Smooth muscle cell (in vitro differentiated cells): Measurements from ENCODE around the gene PLEKHA6. TPM values are rescaled to one million over a fixed set of nuclear protein-coding genes. Genes with fewer than 3 reads are reported as not detected.

Experiments used
- DNase-seq: peaks from one replicate; lab custom pipeline; 2025; ENCODE audit not compliant: unreplicated experiment; lab: John Stamatoyannopoulos, UW
- H2AFZ ChIP-seq: fragments of 200-600 bp; sonication (generic); 2 replicates; pipeline ENCODE4 v1.6.0; 2016; ENCODE audit warnings: antibody characterized with exemption, low read depth, mild to moderate bottlenecking
- H3F3A ChIP-seq: fragments of 200-600 bp; sonication (generic); 2 replicates; pipeline ENCODE4 v1.6.0; 2017; ENCODE audit warnings: antibody characterized with exemption, low read depth
- H3K27ac ChIP-seq: fragments of 200-600 bp; sonication (generic); 2 replicates; pipeline ENCODE4 v1.5.1; 2016; ENCODE audit warnings: low read depth, mild to moderate bottlenecking
- H3K27me3 ChIP-seq: fragments of 200-600 bp; sonication (generic); 2 replicates; pipeline ENCODE4 v1.6.1; 2016; ENCODE audit warnings: low read depth, mild to moderate bottlenecking
- H3K36me3 ChIP-seq: fragments of 200-600 bp; sonication (generic); 2 replicates; pipeline ENCODE4 v1.5.1; 2016; ENCODE audit warnings: low read depth
- H3K4me1 ChIP-seq: fragments of 200-600 bp; sonication (generic); 2 replicates; pipeline ENCODE4 v1.5.1; 2016; ENCODE audit warnings: low read depth
- H3K4me2 ChIP-seq: fragments of 200-600 bp; sonication (generic); 2 replicates; pipeline ENCODE4 v1.6.0; 2016; ENCODE audit warnings: mild to moderate bottlenecking
- H3K4me3 ChIP-seq: fragments of 200-600 bp; sonication (generic); 2 replicates; pipeline ENCODE4 v1.5.1; 2016; ENCODE audit warnings: mild to moderate bottlenecking
- H3K79me2 ChIP-seq: fragments of 200-600 bp; sonication (generic); 2 replicates; pipeline ENCODE4 v1.6.0; 2016; ENCODE audit warnings: low read depth, mild to moderate bottlenecking
- H3K9ac ChIP-seq: fragments of 200-600 bp; sonication (generic); 2 replicates; pipeline ENCODE4 v1.6.0; 2016; ENCODE audit warnings: low read depth
- H3K9me3 ChIP-seq: fragments of 200-600 bp; sonication (generic); replicated peaks from 2 replicates; pipeline ENCODE4 v1.5.1; 2016; ENCODE audit warnings: low read depth
- H4K20me1 ChIP-seq: fragments of 200-600 bp; sonication (generic); 2 replicates; pipeline ENCODE4 v1.6.0; 2016; ENCODE audit warnings: low read depth
- WGBS: methylation state at CpG from one replicate; pipeline ENCODE4 v1.1.7; 2016; ENCODE audit warnings: low lambda C conversion rate; 5-methylcytosine and 5-hydroxymethylcytosine counted together
- polyA plus RNA-seq: library from polyadenylated mRNA; unstranded; fragments of >200 nt; fragmentation: Nextera tagmentation; extraction: Ambion mirVana; gene quantifications from 2 replicates; pipeline ENCODE4 v1.2.1, GENCODE V29; 2016
- total RNA-seq: library from RNA; depleted of rRNA; stranded (reverse); fragments of >200 nt; gene quantifications from 2 replicates; pipeline ENCODE4 v1.2.3, GENCODE V29; 2014
- TF ChIP-seq, protein P1 (sequence below): fragments of 200-600 bp; sonication (generic); IDR thresholded peaks from 2 replicates; pipeline ENCODE4 v1.5.1; 2017; ENCODE audit warnings: borderline replicate concordance, mild to moderate bottlenecking, antibody characterized with exemption; ENCODE audit not compliant: insufficient read depth, poor library complexity, severe bottlenecking

Gene PLEKHA6
- total and polyA plus RNA-seq, 2 experiments from 2014 or later: 0.45 to 0.85 TPM

DNA sequence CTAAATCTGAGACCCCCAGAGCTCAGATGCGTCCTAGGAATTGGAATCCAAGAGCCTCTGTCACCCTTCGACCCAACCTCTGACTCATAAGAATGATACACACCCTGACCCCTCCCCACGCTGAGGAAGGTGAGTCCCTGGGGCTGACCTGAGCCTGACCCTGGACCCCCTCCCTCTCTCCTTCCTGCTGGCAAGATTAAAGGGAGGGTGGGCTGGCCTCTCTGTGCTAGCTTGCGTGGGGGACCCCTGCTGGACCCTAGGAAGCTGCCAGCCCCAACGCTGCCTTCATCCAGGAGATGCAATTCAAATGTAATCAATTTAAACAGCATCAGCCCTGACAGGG lies 627 bp downstream of the PLEKHA6 start:
- Histone ChIP-seq H3K4me2 (no peak overlapping the region), H3K4me3 (no peak overlapping the region), H2AFZ (no peak overlapping the region)

DNA sequence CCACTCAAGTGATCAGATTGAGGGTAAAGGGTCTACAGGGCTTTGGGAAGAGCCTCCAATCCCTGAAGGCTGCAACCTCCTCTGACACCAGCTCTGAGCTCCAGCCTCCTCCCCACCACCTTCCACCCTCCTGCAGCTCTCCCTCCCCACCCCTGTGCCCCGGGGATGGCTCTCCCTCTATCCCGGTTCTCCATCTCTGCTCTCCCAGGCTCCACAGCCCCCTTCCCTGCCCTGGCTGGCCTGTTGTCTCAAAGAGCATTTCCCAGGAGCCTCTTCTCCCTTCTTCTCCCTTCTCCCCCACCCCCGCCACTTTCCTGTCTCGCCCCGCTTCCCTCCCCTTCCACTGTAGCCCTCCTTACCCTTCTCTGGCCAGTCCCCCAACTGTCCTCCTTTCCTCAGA lies 1.1 kb downstream of the PLEKHA6 start:
- H3K9ac ChIP-seq: no peak overlapping the region
- DNase-seq: no peak
- H3F3A ChIP-seq: no peaks in the 10 kb centered on the region
- no peak overlapping the region for H3K27ac ChIP-seq
- TF ChIP-seq, protein P1, sequence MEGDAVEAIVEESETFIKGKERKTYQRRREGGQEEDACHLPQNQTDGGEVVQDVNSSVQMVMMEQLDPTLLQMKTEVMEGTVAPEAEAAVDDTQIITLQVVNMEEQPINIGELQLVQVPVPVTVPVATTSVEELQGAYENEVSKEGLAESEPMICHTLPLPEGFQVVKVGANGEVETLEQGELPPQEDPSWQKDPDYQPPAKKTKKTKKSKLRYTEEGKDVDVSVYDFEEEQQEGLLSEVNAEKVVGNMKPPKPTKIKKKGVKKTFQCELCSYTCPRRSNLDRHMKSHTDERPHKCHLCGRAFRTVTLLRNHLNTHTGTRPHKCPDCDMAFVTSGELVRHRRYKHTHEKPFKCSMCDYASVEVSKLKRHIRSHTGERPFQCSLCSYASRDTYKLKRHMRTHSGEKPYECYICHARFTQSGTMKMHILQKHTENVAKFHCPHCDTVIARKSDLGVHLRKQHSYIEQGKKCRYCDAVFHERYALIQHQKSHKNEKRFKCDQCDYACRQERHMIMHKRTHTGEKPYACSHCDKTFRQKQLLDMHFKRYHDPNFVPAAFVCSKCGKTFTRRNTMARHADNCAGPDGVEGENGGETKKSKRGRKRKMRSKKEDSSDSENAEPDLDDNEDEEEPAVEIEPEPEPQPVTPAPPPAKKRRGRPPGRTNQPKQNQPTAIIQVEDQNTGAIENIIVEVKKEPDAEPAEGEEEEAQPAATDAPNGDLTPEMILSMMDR: no peak
- no peak overlapping the region for H2AFZ ChIP-seq
- no peaks in the 10 kb centered on the region for H3K27me3 ChIP-seq
- H3K9me3 ChIP-seq: no peaks in the 10 kb centered on the region
- 49% methylated on average over 2 of the region's 5 CpGs for WGBS
- H3K36me3 ChIP-seq: no peaks in the 10 kb centered on the region
- no peaks in the 10 kb centered on the region for H4K20me1 ChIP-seq
- H3K4me3 ChIP-seq: no peak overlapping the region
- H3K4me1 ChIP-seq: peaks cover 22% of the 10 kb centered on the region
- no peaks in the 10 kb centered on the region for H3K79me2 ChIP-seq
- no peak overlapping the region for H3K4me2 ChIP-seq

More for the DNA sequence above, 627 bp downstream of the PLEKHA6 start:
- H3K36me3 ChIP-seq: no peaks in the 10 kb centered on the region
- H3K79me2 ChIP-seq: no peaks in the 10 kb centered on the region
- peaks cover 22% of the 10 kb centered on the region for H3K4me1 ChIP-seq
- H3F3A ChIP-seq: no peaks in the 10 kb centered on the region
- WGBS: 35% methylated on average over 5 of the region's 5 CpGs
- no peaks in the 10 kb centered on the region for H3K27me3 ChIP-seq
- no peak overlapping the region for H3K9ac ChIP-seq
- no peak overlapping the region for H3K27ac ChIP-seq
- no peak for DNase-seq
- no peaks in the 10 kb centered on the region for H4K20me1 ChIP-seq
- H3K9me3 ChIP-seq: no peaks in the 10 kb centered on the region
- TF ChIP-seq, protein P1: no peak

DNA sequence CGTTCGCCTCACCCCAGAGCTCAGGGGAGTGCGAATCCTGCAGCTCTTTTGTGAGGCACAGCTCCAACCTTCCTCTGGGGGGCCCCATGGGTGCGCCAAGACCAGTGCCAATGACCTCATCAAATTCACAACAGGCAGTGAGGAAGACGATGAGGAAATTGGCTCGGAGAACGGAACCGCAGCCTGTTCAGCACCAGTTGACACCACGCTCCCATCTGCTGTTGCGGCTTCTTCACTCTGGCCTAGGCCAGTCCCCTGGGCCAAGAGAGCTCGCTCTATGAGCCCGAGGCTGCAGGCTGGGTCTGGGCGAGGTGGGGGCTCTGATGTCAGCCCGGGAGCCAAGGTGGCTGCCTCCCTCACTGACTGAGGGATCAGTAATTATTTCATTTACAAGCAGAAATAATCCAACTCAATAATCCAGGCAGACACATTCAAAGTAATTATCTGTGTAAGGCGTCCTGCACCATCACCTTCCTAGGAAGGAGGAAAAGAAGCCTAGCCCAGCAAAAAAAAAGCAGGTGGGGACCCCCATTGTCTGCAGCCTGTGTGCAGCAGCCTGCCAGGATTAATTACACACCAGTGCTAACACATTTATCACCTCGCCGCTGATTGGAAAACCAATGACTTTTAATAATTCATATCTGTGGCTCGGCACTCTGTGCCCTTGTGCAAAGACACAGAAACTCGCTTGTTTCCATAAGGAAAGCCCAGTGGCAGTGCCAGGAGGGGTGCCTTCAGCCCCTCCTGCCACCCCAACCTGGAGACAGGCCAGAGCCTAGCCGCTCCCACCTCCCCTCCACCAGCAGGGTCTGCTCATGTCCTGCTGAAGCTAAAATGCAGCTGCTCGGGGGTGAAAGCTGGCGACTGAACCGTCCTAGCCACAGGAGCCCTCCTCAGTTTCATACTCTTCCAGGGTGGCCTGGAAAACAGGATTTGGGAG lies 1.9 kb downstream of the PLEKHA6 start:
- Histone ChIP-seq H3K79me2 (no peaks in the 10 kb centered on the region), H2AFZ (no peak overlapping the region), H3K9me3 (no peaks in the 10 kb centered on the region), H3K27ac (no peak overlapping the region), H4K20me1 (no peaks in the 10 kb centered on the region), H3K27me3 (no peaks in the 10 kb centered on the region), H3K4me1 (peaks cover 17% of the 10 kb centered on the region), H3K9ac (no peak overlapping the region), H3F3A (no peaks in the 10 kb centered on the region), H3K4me3 (no peak overlapping the region), H3K4me2 (no peak overlapping the region), H3K36me3 (no peaks in the 10 kb centered on the region)
- TF ChIP-seq, protein P1: no peak
- no peak for DNase-seq
- 85% methylated on average over 23 of the region's 23 CpGs for WGBS

DNA sequence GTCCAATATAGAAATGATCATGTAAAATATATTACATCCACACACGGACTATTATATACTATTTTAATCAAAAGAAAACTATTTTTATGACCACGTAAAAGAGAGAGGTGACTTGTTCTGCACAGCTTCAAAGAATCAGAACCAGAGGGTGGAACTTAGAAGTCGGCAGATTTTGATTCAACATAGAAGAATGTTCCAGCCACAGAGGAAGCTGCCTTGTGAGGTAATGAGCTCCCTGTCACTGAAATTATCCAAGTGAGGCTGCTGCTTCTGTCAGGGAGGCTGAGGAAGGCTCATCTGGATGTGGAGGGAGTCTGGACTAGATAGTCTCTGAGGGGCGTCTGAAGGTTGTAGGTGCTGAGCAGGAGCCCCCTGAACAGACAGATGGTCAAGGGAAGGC lies 2.7 kb downstream of the PLEKHA6 start:
- H3K4me2 ChIP-seq: no peak overlapping the region
- no peaks in the 10 kb centered on the region for H3K9me3 ChIP-seq
- H3K9ac ChIP-seq: no peak overlapping the region
- H3K27me3 ChIP-seq: no peaks in the 10 kb centered on the region
- H3K4me3 ChIP-seq: no peak overlapping the region
- H3K79me2 ChIP-seq: no peaks in the 10 kb centered on the region
- WGBS: 71% methylated on average over 4 of the region's 4 CpGs
- TF ChIP-seq, protein P1: no peak
- H4K20me1 ChIP-seq: no peaks in the 10 kb centered on the region
- no peaks in the 10 kb centered on the region for H3F3A ChIP-seq
- H3K27ac ChIP-seq: no peak overlapping the region
- H3K4me1 ChIP-seq: peaks cover 17% of the 10 kb centered on the region
- no peaks in the 10 kb centered on the region for H3K36me3 ChIP-seq
- H2AFZ ChIP-seq: no peak overlapping the region
- DNase-seq: no peak
